ENCODE measurements around the gene ZNF407. TPM values are rescaled to one million over a fixed set of nuclear protein-coding genes. Genes with fewer than 3 reads are reported as not detected.

Gene ZNF407
- total RNA-seq, 2 experiments from 2014 or later: 23.2 to 24.7 TPM

DNA sequence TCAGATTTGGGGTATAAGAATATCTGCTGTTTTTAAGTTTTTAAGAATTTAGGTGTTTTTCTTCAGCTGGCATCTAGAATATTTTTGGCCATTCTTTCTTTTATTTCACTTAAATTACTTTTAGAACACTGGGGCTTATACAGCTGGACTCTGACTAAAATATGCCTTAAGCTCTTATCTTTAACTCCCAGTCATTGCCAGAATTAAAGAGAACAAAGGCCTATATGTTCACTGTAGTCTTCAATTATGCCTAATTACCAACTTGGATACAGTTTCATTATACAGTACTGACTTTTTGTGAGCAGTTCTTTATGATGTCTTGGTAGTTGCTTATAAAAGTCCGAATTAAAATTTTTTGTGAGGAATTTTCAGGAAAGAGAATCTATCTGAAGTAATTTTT is 192.8 kb downstream of the ZNF407 start:
- POLR2A ChIA-PET: no interaction called here
- CTCF ChIA-PET: no interaction called here
- H3K36me3 Mint-ChIP-seq (ENCODE audit: low read depth): peaks cover 43% of the 10 kb centered on the region

DNA sequence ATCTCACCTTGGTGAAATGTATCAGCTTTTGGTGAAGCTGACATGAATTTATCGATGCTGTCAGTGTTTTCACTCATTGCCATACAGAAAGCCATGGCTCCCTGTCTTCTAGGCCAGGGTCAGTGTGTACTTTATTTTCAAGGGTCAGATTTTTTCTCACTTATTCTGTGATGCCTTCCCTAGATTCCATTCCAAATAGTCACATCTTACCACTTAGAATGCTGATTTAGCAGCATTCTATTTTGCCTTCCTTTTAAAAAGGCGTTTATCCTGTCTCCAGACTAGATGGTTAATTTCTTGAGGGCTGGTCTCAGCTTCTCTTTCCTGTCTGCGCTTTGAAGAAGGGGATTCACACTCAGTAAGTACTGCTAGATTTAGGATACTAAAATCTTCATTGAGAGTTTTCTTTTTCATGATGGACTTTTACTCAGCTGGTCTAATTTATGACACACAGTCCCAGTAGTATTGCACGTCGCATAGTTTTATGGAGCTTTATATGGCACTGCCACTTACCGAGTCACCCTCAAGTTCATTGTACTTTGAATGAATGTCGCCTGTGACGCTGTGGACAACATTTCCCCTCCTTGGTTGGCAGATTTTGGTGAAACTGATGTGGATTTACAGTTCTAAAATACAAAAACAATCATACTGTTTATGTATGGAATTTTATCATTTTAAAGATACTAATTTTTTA is 194.0 kb downstream of the ZNF407 start:
- Histone ChIP-seq H3K27me3 (ENCODE audit: control insufficient read depth in 1 of 2, insufficient read depth in 2 of 2, low read length in 2 of 2) (no peaks in the 10 kb centered on the region), H3K4me3 (ENCODE audit: low read length) (no peak overlapping the region), H3K9me3 (ENCODE audit: control insufficient read depth in 1 of 2, insufficient read depth in 1 of 2, low read length in 2 of 2) (no peaks in the 10 kb centered on the region), H3K36me3 (ENCODE audit: insufficient read depth, low read length) (no peaks in the 10 kb centered on the region), H3K4me1 (ENCODE audit: insufficient read depth, low read length) (no peaks in the 10 kb centered on the region), H3K27ac (ENCODE audit: low read depth in 1 of 2, low read length in 2 of 2) (no peak overlapping the region)
- Mint-ChIP-seq H3K4me3 (no peak overlapping the region), H3K4me1 (ENCODE audit: low read depth) (peaks cover 3% of the 10 kb centered on the region), H3K9me3 (no peaks in the 10 kb centered on the region), H3K27ac (no peak overlapping the region), H3K27me3 (no peaks in the 10 kb centered on the region), H3K36me3 (ENCODE audit: low read depth) (peaks cover 36% of the 10 kb centered on the region)
- DNase-seq (no peak), ATAC-seq (ENCODE audit: poor library complexity) (no peak)
- TF ChIP-seq, protein P1, sequence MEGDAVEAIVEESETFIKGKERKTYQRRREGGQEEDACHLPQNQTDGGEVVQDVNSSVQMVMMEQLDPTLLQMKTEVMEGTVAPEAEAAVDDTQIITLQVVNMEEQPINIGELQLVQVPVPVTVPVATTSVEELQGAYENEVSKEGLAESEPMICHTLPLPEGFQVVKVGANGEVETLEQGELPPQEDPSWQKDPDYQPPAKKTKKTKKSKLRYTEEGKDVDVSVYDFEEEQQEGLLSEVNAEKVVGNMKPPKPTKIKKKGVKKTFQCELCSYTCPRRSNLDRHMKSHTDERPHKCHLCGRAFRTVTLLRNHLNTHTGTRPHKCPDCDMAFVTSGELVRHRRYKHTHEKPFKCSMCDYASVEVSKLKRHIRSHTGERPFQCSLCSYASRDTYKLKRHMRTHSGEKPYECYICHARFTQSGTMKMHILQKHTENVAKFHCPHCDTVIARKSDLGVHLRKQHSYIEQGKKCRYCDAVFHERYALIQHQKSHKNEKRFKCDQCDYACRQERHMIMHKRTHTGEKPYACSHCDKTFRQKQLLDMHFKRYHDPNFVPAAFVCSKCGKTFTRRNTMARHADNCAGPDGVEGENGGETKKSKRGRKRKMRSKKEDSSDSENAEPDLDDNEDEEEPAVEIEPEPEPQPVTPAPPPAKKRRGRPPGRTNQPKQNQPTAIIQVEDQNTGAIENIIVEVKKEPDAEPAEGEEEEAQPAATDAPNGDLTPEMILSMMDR (IDR thresholded peaks at IDR 0.05): no peak
- CTCF ChIA-PET: no interaction called here
- intact Hi-C loops (cut with DNase I, micrococcal nuclease): no loop called here
- POLR2A ChIA-PET: no interaction called here

More for the DNA sequence above, 192.8 kb downstream of the ZNF407 start:
- Mint-ChIP-seq H3K4me3 (no peak overlapping the region), H3K27ac (no peak overlapping the region), H3K9me3 (no peaks in the 10 kb centered on the region), H3K27me3 (no peaks in the 10 kb centered on the region), H3K4me1 (ENCODE audit: low read depth) (no peaks in the 10 kb centered on the region)
- Histone ChIP-seq H3K36me3 (ENCODE audit: insufficient read depth, low read length) (no peaks in the 10 kb centered on the region), H3K27ac (ENCODE audit: low read depth in 1 of 2, low read length in 2 of 2) (no peak overlapping the region), H3K9me3 (ENCODE audit: control insufficient read depth in 1 of 2, insufficient read depth in 1 of 2, low read length in 2 of 2) (no peaks in the 10 kb centered on the region), H3K4me1 (ENCODE audit: insufficient read depth, low read length) (no peaks in the 10 kb centered on the region), H3K4me3 (ENCODE audit: low read length) (no peak overlapping the region), H3K27me3 (ENCODE audit: control insufficient read depth in 1 of 2, insufficient read depth in 2 of 2, low read length in 2 of 2) (no peaks in the 10 kb centered on the region)
- intact Hi-C loops (cut with DNase I, micrococcal nuclease): no loop called here
- TF ChIP-seq, protein P1 (IDR thresholded peaks at IDR 0.05): no peak
- ATAC-seq (ENCODE audit: poor library complexity) (no peak), DNase-seq (no peak)

DNA sequence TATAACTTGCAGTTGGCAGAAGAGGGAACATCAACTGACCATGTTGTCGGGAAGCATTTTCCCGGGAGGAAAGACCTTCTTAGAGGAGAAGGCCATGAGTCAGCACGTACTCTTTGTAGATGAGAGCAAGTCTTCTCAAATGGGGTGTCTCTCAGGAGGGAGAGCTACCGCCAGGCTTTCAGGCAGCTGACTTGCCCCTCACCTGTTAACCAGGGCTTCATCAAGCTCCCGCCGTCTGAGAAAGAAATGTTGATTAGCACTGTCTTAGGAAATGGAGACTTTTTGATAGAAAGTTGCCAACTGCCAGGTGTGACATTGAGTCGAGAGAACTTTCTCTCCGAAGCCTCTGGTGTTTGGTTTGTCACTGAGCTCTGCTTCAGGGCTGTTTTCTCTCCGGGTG is 196.1 kb downstream of the ZNF407 start:
- TF ChIP-seq, protein P1 (IDR thresholded peaks at IDR 0.05): no peak
- CTCF ChIA-PET: no interaction called here

More for the DNA sequence above, 196.1 kb downstream of the ZNF407 start:
- DNase-seq (no peak), ATAC-seq (ENCODE audit: poor library complexity) (no peak)
- H3K27ac Mint-ChIP-seq: no peak overlapping the region
- no peaks in the 10 kb centered on the region for H3K27me3 Mint-ChIP-seq
- Histone ChIP-seq H3K4me1 (ENCODE audit: insufficient read depth, low read length) (no peaks in the 10 kb centered on the region), H3K9me3 (ENCODE audit: control insufficient read depth in 1 of 2, insufficient read depth in 1 of 2, low read length in 2 of 2) (no peaks in the 10 kb centered on the region), H3K4me3 (ENCODE audit: low read length) (no peak overlapping the region), H3K27me3 (ENCODE audit: control insufficient read depth in 1 of 2, insufficient read depth in 2 of 2, low read length in 2 of 2) (no peaks in the 10 kb centered on the region), H3K36me3 (ENCODE audit: insufficient read depth, low read length) (no peaks in the 10 kb centered on the region), H3K27ac (ENCODE audit: low read depth in 1 of 2, low read length in 2 of 2) (no peak overlapping the region)
- no peaks in the 10 kb centered on the region for H3K9me3 Mint-ChIP-seq
- peaks cover 25% of the 10 kb centered on the region for H3K36me3 Mint-ChIP-seq (ENCODE audit: low read depth)
- POLR2A ChIA-PET: no interaction called here
- intact Hi-C loops (cut with DNase I, micrococcal nuclease): no loop called here
- H3K4me1 Mint-ChIP-seq (ENCODE audit: low read depth): peaks cover 11% of the 10 kb centered on the region
- H3K4me3 Mint-ChIP-seq: no peak overlapping the region
